ENCODE measurements around the gene TRO.

TRO gene

DNA sequence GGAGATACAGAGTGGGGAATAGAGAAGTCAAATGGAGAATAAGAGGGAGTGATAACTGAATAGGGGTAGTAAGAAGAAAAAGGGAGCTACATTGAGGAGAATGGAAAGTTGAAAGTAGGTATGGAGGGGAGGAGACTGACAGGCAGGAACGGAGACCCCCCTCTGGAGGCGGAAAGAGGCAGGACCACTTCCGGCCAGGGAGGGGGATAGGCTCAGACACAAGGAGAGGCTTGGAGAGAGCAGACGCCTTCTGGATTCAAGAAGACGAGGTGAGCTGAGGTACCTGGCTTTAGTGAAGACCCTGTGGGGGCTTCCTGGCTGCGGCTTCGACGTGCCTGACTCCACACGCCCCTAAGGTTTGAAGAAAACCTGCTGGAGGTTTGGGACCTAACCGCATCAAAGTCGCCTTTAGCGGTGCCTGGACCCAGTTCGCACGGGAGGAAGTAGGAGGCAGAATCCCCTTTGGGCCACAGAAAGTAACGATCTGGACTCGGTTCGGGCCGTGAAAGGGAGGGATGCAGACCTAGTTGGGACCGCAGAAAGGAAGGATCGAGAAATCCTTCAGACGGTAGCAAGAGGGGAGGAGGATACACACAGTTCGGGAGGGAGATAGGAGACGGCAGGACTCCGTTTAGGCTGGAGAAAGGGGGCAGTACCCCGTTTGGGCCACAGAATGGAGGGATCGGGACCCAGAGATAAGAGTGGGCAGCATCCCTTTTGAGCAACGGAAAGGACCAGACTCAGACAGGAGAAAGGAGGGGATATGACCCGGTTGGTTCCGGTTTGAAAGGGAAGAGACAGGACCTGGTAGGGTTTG is at the start of gene TRO:
TSS of gene TRO (plus strand) at position 215 of the 817 bp plus-strand sequence. CDS start 1,423 bp downstream, outside the sequence.
- peak; percentile 4 for DNase-seq

DNA sequence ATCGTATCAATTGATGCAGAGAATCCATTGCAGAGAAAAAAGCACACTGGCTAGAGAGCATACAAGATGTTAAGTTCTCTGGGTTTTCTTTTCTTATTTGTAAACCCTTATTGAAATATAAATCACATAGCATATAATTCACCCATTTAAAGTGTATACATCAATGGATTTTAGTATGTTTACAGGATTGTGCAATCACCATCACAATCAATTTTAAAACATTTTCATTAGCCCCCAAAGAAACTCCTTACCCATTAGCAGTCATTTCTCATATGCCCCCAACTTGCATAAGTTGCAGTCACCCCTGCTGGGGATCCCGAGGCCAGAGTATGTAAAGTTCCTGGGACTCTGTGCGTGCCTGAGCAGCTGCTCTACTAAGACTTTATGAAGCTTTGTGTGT is 34.9 kb upstream of the TRO start:
- no peak for DNase-seq

DNA sequence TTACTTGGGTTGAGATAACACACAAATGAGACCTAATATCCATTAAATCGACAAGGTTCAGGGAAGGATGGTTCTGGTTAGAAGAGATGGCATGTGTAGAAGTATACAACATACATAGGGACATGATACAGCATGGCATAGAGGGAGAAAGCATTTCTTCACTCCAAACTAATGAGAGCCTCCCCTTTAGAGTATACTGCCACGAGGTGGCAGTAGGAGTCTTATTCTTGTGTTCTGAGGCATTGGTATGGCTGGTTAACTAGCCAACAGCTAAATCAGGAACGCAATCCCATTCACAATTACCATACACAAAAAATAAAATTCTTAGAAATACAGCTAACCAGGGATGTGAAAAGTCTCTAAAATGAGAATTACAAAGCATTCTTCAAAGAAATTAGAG is 29.1 kb upstream of the TRO start:
- no peak for DNase-seq

DNA sequence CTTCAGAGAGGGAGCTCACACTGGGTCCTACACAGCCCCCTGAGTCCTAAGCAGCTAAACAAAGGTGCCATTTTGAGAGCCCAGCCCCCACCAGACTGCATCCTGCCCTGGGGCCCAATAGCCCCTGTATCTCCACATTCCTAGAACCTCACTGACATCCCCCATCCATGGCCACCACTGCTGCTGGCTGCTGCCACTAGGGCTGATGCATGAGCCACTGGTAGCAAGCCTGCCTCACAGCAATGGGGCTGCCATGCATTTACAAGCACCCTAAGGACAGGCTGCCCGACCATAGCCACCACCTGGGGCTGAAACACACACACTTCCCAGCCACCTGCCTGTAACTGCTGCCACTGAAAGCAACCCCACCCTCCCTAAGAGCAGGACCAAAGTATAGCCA is 26.5 kb upstream of the TRO start:
- no peak for DNase-seq

DNA sequence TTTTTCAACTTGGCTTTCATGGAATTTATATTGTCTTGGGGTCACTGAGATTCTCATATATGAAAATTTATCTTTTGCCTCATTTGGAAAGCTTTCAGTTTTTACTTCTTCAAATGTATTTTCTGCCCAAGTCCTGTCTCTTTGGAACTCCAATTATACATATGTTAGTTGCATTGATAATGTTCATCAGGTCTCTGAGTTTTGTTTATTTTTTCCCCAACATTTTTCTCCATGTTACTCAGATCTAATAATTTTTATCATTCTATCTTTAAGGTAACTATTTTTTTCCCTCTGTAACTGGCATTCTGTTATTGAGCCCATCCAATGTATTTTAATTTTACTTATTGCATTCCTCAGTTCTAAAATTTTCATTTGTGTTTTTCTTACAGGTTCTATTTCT is 10.7 kb upstream of the TRO start:
- no peak for DNase-seq

DNA sequence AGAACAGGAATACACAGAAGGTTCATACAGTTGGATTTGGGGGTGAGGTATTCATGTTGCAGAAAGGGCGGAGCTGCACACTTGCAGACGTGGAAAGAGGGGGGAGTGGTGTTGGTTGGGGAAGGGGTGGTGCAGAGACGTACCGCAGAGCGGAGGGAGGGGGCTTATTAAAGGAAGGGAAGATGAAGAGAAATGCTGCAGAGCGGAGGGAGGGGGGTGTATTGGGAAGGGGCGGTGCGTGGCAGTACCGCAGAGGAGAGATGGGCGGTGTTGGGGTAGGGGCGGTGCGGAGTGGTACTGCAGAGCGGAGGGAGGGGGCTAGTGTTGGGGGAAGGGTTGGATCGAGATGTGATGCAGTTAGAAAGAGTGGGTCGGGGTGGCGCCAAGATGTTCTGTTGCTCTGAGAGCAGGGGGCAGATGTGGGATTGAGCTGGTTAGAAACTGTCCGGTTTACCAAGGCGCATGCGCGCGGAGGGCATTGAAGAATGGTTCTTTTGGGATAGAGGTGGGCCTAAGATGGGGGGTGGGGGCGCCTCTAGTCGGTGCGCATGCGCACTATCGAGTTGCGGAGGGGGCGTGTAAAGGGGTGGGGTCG is 900 bp downstream of the TRO start:
- DNase-seq, result peak; percentile 30

- DNase-seq, result no peak
Measured at GRCh38 chrX:54922547-54922946, 1.9 kb downstream of the TRO start.

DNA sequence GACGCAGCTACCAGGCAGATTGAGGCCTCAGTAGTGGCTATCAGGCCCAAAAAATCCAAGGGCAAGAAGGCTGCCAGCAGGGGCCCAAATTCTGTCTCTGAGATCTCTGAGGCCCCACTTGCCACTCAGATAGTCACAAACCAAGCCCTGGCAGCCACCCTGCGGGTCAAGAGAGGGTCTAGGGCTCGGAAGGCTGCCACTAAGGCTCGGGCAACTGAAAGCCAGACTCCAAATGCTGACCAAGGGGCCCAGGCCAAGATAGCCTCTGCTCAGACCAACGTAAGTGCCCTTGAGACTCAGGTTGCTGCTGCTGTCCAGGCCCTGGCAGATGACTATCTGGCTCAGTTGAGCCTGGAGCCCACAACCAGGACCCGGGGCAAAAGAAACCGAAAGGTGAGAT is 2.8 kb downstream of the TRO start:
- no peak for DNase-seq

DNA sequence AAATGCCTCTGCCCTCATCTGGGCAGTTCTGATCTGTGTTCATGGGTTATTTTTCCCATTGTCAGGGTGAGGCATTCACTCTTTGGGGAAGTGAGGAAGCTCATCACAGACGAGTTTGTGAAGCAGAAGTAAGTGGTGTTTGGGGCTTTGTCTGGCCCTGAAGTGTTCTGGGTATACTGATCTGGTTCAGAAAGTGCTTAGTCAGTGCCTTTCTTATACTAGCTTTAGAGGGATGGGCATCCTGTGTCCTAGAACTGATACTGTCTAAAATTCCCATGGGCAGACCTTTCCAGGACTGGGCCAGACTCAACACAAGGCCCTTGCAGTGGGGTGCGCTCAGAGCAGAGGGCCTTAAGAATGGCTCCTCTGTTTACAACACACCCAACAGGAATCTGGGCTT is 6.4 kb downstream of the TRO start:
- DNase-seq, result no peak

DNA sequence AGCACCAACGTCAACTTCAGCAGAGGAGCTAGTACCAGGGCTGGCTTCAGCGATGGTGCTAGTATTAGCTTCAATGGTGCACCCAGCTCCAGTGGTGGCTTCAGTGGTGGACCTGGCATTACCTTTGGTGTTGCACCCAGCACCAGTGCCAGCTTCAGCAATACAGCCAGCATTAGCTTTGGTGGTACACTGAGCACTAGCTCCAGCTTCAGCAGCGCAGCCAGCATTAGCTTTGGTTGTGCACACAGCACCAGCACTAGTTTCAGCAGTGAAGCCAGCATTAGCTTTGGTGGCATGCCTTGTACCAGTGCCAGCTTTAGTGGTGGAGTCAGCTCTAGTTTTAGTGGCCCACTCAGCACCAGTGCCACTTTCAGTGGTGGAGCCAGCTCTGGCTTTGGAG is 8.3 kb downstream of the TRO start:
- DNase-seq, result no peak

DNA sequence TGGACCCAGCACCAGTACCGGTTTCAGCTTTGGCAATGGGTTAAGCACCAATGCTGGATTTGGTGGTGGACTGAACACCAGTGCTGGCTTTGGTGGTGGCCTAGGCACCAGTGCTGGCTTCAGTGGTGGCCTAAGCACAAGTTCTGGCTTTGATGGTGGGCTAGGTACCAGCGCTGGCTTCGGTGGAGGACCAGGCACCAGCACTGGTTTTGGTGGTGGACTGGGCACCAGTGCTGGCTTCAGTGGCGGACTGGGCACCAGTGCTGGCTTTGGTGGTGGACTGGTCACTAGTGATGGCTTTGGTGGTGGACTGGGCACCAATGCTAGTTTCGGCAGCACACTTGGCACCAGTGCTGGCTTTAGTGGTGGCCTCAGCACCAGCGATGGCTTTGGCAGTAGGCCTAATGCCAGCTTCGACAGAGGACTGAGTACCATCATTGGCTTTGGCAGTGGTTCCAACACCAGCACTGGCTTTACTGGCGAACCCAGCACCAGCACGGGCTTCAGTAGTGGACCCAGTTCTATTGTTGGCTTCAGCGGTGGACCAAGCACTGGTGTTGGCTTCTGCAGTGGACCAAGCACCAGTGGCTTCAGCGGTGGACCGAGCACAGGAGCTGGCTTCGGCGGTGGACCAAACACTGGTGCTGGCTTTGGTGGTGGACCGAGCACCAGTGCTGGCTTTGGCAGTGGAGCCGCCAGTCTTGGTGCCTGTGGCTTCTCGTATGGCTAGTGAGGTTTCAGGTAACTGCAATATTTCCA is 9.8 kb downstream of the TRO start:
- no peak for DNase-seq

DNA sequence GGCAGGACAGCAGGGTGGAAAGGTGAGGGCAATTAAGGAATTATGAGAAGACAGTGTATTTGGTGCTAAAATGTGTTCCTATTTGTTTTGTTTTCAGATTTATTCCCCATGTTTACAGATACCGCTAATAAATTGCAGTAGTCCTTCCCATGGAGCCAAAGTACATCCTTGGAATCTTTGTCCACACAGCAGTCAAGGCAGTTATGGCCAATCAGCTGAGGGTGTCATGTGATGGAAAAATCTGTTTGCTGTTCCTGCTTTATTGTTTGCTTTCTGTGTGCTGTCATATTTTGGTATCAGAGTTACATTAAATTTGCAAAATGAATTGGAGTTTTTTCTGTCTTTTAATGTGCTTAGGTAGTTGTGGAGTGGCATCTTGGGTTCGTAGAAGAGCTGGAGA is 10.5 kb downstream of the TRO start:
- no peak for DNase-seq

DNA sequence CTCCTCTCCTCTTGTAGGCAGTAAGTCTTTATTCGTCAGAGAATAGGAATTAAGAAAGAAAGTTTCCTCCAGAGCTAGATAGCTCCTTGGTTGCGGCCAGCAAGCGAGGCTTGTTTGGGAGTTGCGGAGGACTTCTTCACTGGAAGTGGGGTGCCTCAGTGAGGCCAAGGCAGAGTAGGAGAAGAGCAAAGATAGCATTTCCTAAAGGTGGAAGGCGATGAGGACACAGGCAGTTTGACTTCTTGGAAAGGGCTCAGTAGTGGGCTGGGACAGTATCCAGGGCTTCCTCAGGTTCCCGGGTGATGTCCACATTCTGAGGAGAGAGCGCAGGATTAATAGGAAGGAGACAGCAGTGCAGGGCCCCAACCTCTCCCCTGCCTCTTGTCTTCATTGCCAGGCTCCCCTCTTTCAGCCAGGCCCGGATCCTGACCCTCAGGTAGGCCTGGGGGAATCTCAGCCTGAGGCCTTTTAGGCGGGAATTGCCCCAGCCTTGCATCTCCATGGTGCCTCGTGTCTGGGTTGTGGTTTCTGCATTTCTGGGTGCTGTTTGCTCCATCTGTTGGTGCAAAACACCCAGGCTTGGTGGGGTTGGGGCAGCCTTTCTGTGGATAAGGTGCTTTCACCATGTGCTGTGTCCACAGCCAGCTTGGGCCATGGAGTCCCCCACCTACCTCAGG is 12.7 kb downstream of the TRO start:
- DNase-seq, result no peak

- no peak for DNase-seq
Measured at GRCh38 chrX:54934058-54934457, 13.4 kb downstream of the TRO start.

DNA sequence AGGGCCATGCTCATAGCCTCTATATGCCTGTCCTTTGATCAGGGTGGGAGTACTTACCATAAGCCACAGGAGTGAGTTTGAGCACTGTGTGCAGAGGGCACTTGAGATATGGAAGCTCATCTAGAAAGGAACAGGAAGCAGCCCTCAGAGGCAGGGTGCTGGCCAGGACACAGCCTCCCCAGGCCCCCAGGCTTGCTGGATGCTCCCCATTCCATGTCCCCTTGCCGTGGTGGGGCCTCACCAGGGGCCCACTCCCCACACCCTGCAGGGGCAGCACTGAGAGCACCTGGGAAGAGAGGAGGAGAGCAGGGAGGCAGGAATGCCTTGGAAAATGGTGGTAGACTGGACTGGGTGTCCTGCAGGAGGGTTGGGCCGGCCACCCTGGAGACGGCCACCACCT is 14.3 kb downstream of the TRO start:
- no peak for DNase-seq

- no peak for DNase-seq
Measured at GRCh38 chrX:54935306-54935705, 14.7 kb downstream of the TRO start.

DNA sequence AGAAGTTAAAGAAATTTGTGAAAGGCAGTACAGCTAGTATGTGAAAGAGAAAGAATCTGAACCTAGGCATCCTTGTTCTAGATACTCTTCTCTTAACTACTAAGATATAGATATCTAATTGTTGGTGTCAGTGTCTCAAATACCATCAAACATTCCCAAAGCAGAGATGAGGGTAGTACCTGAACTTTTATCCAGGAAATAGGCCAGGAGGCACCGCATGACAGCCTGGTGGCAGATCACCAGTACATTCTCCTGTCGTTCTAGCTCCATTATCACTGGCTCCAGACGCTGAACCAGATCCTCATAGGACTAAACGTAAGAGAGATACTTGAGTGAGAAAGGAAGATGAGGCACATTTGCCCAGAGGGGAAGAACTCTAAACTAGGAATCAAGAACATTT is 16.8 kb downstream of the TRO start:
- DNase-seq, result no peak

DNA sequence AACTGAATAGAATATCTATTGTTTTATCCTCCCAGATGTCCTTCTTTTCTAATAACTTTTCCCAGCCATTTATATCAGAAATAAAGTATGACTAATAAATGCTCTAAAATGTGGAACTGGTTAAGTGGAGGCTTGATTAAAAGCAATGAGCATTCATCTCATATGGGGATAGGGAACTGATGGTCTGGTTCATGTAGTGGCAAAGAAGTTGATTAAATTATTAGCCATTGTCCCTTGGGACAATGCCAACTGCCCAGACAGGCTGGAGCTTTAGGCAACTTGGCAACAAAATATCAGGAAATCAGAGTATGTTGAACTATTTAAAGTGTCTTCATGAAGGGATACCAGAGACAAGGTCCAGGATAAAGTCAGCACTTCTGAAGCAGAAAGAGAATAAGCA is 24.2 kb downstream of the TRO start:
- no peak for DNase-seq

DNA sequence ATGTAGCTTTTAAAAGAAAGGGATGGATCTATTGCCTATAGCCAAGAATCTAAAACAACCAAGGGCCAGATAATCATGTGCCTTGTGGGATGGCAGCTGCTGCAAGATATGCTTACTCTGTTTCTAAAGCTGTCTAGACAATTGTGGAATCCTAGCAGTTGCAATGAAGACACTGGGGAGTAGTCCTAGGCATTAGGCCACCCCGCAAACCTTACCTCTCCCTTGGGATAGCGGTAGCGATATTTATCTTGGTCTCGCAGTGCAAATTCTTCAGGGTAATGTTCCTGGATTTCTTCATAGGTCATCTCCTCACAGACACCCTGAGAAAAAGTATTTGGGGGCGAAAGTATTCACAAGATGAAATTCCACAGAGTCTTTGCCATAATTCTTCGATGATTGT is 24.6 kb downstream of the TRO start:
- DNase-seq, result no peak

GRCh38 chrX:54950730-54951375 is 30.2 kb downstream of the TRO start:
- DNase-seq, result no peak

DNA sequence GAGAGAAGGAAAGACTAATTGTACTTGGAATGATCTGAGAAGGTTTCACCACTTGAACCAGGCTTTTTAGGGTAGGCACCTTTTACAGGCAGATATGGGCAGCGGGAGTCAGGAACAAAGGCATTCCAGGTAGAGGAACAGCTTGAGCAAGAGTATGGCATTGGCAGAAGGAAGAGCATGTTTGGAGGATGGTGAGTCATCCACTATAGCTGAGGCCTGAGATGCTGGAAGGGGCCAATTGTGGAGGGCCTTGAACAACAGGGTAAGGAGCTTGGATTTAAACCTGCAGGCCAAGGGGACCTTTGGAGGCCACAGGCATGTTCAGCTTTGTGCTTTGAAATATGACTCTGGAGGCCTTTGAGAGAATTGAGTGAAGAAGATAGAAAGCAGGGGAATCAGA is 41.1 kb downstream of the TRO start:
- DNase-seq, result no peak

GRCh38 chrX:54964766-54965497 is 44.3 kb downstream of the TRO start:
- DNase-seq, result no peak
